H9 (cell line): ENCODE results near the gene STEAP2. TPM values are rescaled to one million over a fixed set of nuclear protein-coding genes. Genes with fewer than 3 reads are reported as not detected.

Experiments
- DNase-seq: peaks from one replicate; pipeline ENCODE4 v3.0.0-alpha.2; 2017
- H2AFZ ChIP-seq: one replicate; pipeline ENCODE4 v1.6.1; 2013; ENCODE audit warnings: mild to moderate bottlenecking, low read length, control low read depth, moderate library complexity
- H2AK5ac ChIP-seq: 2 replicates; pipeline ENCODE4 v1.6.1; 2013; ENCODE audit warnings: low read length, control low read depth, mixed read lengths; ENCODE audit not compliant: insufficient read length
- H2BK120ac ChIP-seq: one replicate; pipeline ENCODE4 v1.6.1; 2013; ENCODE audit warnings: low read depth, mild to moderate bottlenecking, low read length, control low read depth, inconsistent platforms; ENCODE audit not compliant: poor library complexity, severe bottlenecking
- H2BK12ac ChIP-seq: 2 replicates; pipeline ENCODE4 v1.6.1; 2013; ENCODE audit warnings: low read length, control low read depth, mixed read lengths, low read depth; ENCODE audit not compliant: insufficient read length
- H2BK15ac ChIP-seq: 2 replicates; pipeline ENCODE4 v1.6.1; 2013; ENCODE audit warnings: low read depth, low read length, control low read depth
- H2BK20ac ChIP-seq: one replicate; pipeline ENCODE4 v1.6.1; 2013; ENCODE audit warnings: low read depth, mild to moderate bottlenecking, low read length, control low read depth, inconsistent platforms; ENCODE audit not compliant: poor library complexity, severe bottlenecking
- H2BK5ac ChIP-seq: 2 replicates; pipeline ENCODE4 v1.6.1; 2013; ENCODE audit warnings: low read length, control low read depth, mixed read lengths; ENCODE audit not compliant: insufficient read length
- H3K14ac ChIP-seq: 2 replicates; pipeline ENCODE4 v1.6.1; 2013; ENCODE audit warnings: low read length, control low read depth; ENCODE audit not compliant: insufficient read depth
- H3K18ac ChIP-seq: 2 replicates; pipeline ENCODE4 v1.6.1; 2013; ENCODE audit warnings: low read depth, mild to moderate bottlenecking, mixed read lengths, low read length, control low read depth; ENCODE audit not compliant: insufficient read length
- H3K23ac ChIP-seq: 2 replicates; pipeline ENCODE4 v1.6.1; 2013; ENCODE audit warnings: low read length, control low read depth, mixed read lengths, low read depth; ENCODE audit not compliant: insufficient read length
- H3K23me2 ChIP-seq: 2 replicates; pipeline ENCODE4 v1.6.1; 2013; ENCODE audit warnings: low read depth, mild to moderate bottlenecking, mixed read lengths, low read length, control low read depth; ENCODE audit not compliant: insufficient read length, poor library complexity, severe bottlenecking
- H3K27ac ChIP-seq: 2 replicates; pipeline ENCODE4 v1.5.1; 2013; ENCODE audit warnings: low read length, control low read depth, mixed read lengths, low read depth; ENCODE audit not compliant: insufficient read length
- H3K27me3 ChIP-seq: 2 replicates; pipeline ENCODE4 v1.6.1; 2013; ENCODE audit warnings: low read length, control low read depth, inconsistent platforms; ENCODE audit not compliant: insufficient read depth
- H3K4ac ChIP-seq: 2 replicates; pipeline ENCODE4 v1.6.1; 2013; ENCODE audit warnings: low read depth, mild to moderate bottlenecking, control low read depth, inconsistent platforms, low read length, moderate library complexity
- H3K4me1 ChIP-seq: 2 replicates; pipeline ENCODE4 v1.6.1; 2013; ENCODE audit warnings: low read length, control low read depth, inconsistent platforms; ENCODE audit not compliant: insufficient read depth
- H3K4me2 ChIP-seq: 2 replicates; pipeline ENCODE4 v1.6.1; 2013; ENCODE audit warnings: low read length, control low read depth, mixed read lengths; ENCODE audit not compliant: insufficient read length, insufficient read depth
- H3K56ac ChIP-seq: 2 replicates; pipeline ENCODE4 v1.6.1; 2013; ENCODE audit warnings: low read depth, mild to moderate bottlenecking, mixed read lengths, low read length, control low read depth; ENCODE audit not compliant: insufficient read length
- H3K79me1 ChIP-seq: 2 replicates; pipeline ENCODE4 v1.6.1; 2013; ENCODE audit warnings: low read depth, mild to moderate bottlenecking, moderate library complexity, low read length, control low read depth, inconsistent platforms; ENCODE audit not compliant: insufficient read depth, poor library complexity, severe bottlenecking
- H3K79me2 ChIP-seq: 2 replicates; pipeline ENCODE4 v1.6.1; 2013; ENCODE audit warnings: low read length, control low read depth, inconsistent platforms; ENCODE audit not compliant: insufficient read depth
- H3K9ac ChIP-seq: 2 replicates; pipeline ENCODE4 v1.6.1; 2013; ENCODE audit warnings: low read length, control low read depth, mixed read lengths; ENCODE audit not compliant: insufficient read length; ENCODE audit errors: extremely low read depth
- H3K9me3 ChIP-seq: one replicate; pipeline ENCODE4 v1.6.1; 2013; ENCODE audit warnings: low read depth, low read length, inconsistent platforms; ENCODE audit not compliant: control insufficient read depth
- H3T11ph ChIP-seq: one replicate; pipeline ENCODE4 v1.6.1; 2013; ENCODE audit warnings: mild to moderate bottlenecking, low read length, control low read depth, inconsistent platforms
- H4K20me1 ChIP-seq: one replicate; pipeline ENCODE4 v1.6.1; 2013; ENCODE audit not compliant: control insufficient read depth, insufficient read length, insufficient read depth
- H4K5ac ChIP-seq: 2 replicates; pipeline ENCODE4 v1.6.1; 2013; ENCODE audit warnings: low read depth, mild to moderate bottlenecking, mixed read lengths, low read length, control low read depth; ENCODE audit not compliant: insufficient read length
- H4K8ac ChIP-seq: replicated peaks from 2 replicates; pipeline ENCODE4 v1.6.1; 2013; ENCODE audit warnings: low read length, control low read depth, mixed read lengths, low read depth; ENCODE audit not compliant: insufficient read length
- H4K91ac ChIP-seq: 2 replicates; pipeline ENCODE4 v1.6.1; 2013; ENCODE audit warnings: low read depth, mild to moderate bottlenecking, moderate library complexity, mixed read lengths, low read length, control low read depth; ENCODE audit not compliant: insufficient read length
- H3K27ac Mint-ChIP-seq, 3 experiments: 2 replicates in 2 of 3; 3 replicates in 1 of 3; pipeline ENCODE4 v1.8.0; 2020 to 2021; ENCODE audit warnings: mixed read lengths in 3 of 3, mild to moderate bottlenecking in 1 of 3, moderate library complexity in 1 of 3
- H3K27me3 Mint-ChIP-seq: 2 replicates; pipeline ENCODE4 v1.8.0; 2021; ENCODE audit warnings: low read depth, mild to moderate bottlenecking, moderate library complexity, mixed read lengths
- H3K36me3 Mint-ChIP-seq, 3 experiments: 2 replicates in 2 of 3; 3 replicates in 1 of 3; pipeline ENCODE4 v1.8.0; 2020 to 2021; ENCODE audit warnings: low read depth in 3 of 3, mixed read lengths in 3 of 3; ENCODE audit not compliant: insufficient read depth in 1 of 3
- H3K4me1 Mint-ChIP-seq, 2 experiments: 2 replicates each; pipeline ENCODE4 v1.8.0; 2020; ENCODE audit warnings: mixed read lengths in 2 of 2
- H3K4me3 Mint-ChIP-seq, 2 experiments: 2 replicates in 1 of 2; 3 replicates in 1 of 2; pipeline ENCODE4 v1.8.0; 2020 to 2021; ENCODE audit warnings: mild to moderate bottlenecking in 2 of 2, mixed read lengths in 2 of 2, moderate library complexity in 1 of 2
- H3K9me3 Mint-ChIP-seq, 2 experiments: 2 replicates in 1 of 2; 3 replicates in 1 of 2; pipeline ENCODE4 v1.8.0; 2020; ENCODE audit warnings: mild to moderate bottlenecking in 2 of 2, mixed read lengths in 2 of 2, moderate library complexity in 1 of 2
- WGBS: extraction: QIAGEN DNeasy Blood & Tissue Kit; methylation state at CpG from one replicate; pipeline ENCODE4 v1.1.7; 2013; ENCODE audit warnings: missing lambda C conversion rate, low lambda C conversion rate, mixed read lengths; ENCODE audit not compliant: insufficient read length; ENCODE audit errors: extremely low coverage; 5-methylcytosine and 5-hydroxymethylcytosine counted together
- total RNA-seq: library from RNA; stranded (reverse); gene quantifications from 2 replicates; pipeline ENCODE4 v1.2.1, GENCODE V29; 2021
- TF ChIP-seq, protein P1 (sequence below): fragments of 200-600 bp; sonication (generic); conservative IDR thresholded peaks from 3 replicates; pipeline ENCODE4 v1.8.0; 2021; ENCODE audit warnings: antibody characterized with exemption, mild to moderate bottlenecking

Gene STEAP2
- total RNA-seq, 1 experiment from 2014 or later: 6.7 TPM

DNA sequence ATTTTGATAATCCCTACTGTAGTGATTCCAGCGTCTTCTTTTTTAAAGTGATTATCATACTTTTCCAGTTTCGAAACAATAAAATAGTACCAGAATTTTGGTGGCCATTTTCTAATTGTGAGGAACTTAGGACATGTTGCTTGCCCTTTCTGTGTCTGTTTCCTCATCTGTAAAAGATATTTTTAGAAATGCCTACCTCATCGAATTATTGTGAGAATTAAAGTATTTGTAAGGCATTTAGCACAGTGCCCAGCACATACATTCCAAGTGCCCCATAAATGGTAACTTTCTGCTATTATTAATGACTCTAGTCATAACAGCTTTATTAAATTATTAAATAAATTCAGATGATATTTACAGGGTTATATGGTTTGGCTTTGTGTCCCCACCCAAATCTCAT lies 37.2 kb downstream of the STEAP2 start:
- Histone ChIP-seq H3K4me2 (no peak overlapping the region), H3K27ac (no peak overlapping the region), H3K79me1 (no peaks in the 10 kb centered on the region), H3K27me3 (no peaks in the 10 kb centered on the region), H4K20me1 (no peaks in the 10 kb centered on the region), H3K14ac (no peak overlapping the region), H2AFZ (no peak overlapping the region), H3K18ac (no peak overlapping the region), H4K8ac (no peak overlapping the region), H4K5ac (no peak overlapping the region), H3K23ac (no peak overlapping the region), H3K56ac (no peak overlapping the region), H3K79me2 (no peaks in the 10 kb centered on the region), H2BK120ac (no peak overlapping the region), H2AK5ac (no peak overlapping the region), H2BK5ac (no peak overlapping the region), H3T11ph (no peak overlapping the region), H3K4ac (no peak overlapping the region), H2BK20ac (no peak overlapping the region), H4K91ac (no peak overlapping the region), H2BK15ac (no peak overlapping the region), H3K4me1 (peaks cover 2% of the 10 kb centered on the region; the same call in 1 of the 2 replicates), H2BK12ac (no peak overlapping the region), H3K23me2 (peaks cover 12% of the 10 kb centered on the region), H3K9me3 (no peaks in the 10 kb centered on the region), H3K9ac (no peak overlapping the region)
- H3K4me1 Mint-ChIP-seq: peaks cover 29 to 36% of the 10 kb centered on the region in 2 experiments
- no CpG with 5 or more reads among the region's 3 CpGs for WGBS
- no peak overlapping the region for H3K4me3 Mint-ChIP-seq
- DNase-seq: no peak
- no peaks in the 10 kb centered on the region; a peak in 1 of 7 replicates for H3K36me3 Mint-ChIP-seq
- H3K27ac Mint-ChIP-seq: no peak overlapping the region
- TF ChIP-seq, protein P1, sequence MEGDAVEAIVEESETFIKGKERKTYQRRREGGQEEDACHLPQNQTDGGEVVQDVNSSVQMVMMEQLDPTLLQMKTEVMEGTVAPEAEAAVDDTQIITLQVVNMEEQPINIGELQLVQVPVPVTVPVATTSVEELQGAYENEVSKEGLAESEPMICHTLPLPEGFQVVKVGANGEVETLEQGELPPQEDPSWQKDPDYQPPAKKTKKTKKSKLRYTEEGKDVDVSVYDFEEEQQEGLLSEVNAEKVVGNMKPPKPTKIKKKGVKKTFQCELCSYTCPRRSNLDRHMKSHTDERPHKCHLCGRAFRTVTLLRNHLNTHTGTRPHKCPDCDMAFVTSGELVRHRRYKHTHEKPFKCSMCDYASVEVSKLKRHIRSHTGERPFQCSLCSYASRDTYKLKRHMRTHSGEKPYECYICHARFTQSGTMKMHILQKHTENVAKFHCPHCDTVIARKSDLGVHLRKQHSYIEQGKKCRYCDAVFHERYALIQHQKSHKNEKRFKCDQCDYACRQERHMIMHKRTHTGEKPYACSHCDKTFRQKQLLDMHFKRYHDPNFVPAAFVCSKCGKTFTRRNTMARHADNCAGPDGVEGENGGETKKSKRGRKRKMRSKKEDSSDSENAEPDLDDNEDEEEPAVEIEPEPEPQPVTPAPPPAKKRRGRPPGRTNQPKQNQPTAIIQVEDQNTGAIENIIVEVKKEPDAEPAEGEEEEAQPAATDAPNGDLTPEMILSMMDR: no peak
- H3K9me3 Mint-ChIP-seq: no peaks in the 10 kb centered on the region
- peaks cover 26% of the 10 kb centered on the region for H3K27me3 Mint-ChIP-seq
